Stimulated activated CD4-positive, alpha-beta T cell treated with anti-CD3 and anti-CD28 coated beads, TNF-alpha, amount 100 ng/mL, for 1 hour (primary cell): ENCODE results near the gene AIMP2.
"Not testable (repeated sequence)": the region's sequence is repeated elsewhere in the genome, so short reads cannot be mapped to it uniquely, and the experiment has no call there.

Experiments
- DNase-seq, 3 donors: peaks; one replicate each; pipeline ENCODE4 v3.0.0-alpha.2; 2020; ENCODE audit warnings: low read depth in 3 of 3, low spot score in 1 of 3

AIMP2 gene

DNA sequence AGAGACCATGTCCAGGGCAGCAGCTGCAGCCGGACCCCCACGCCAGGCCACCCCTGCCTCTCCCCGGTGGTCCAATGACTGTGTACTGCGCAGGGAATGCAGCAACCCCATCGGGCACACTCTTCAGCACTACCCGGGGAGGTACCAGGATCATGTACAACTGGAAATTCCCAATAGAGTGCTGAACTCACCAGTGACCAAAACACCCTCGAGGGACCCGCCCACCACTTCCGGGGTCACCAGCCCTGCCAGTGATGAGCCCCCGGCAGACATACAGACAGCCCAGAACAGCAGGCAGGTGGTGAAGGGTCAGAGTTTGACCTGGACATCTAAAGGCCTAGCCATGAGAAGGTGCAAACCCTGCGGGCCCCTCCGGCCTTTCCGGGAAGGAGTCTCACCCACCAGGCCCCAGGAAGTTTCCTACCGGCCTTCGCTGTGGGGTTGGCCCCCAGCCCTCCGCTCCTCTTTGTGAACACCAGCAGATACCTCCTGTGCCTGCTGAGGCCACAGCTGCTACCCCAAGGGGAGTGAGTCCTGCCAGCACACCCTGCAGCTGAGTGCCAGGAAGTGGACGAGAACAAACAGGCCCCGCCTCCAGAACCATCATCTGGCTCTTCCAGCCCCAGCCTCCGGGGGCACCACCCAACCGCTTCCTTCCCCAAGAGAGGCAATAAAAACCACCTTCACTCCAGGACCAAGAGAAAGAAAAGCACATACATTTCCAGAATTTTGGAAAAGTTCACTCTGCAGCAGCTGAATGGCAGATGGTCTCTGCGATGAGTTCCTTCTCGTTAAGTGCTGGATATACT, 17.1 kb downstream of the AIMP2 start:
- DNase-seq, result peak; percentile 21 to 30 (median 30)

DNA sequence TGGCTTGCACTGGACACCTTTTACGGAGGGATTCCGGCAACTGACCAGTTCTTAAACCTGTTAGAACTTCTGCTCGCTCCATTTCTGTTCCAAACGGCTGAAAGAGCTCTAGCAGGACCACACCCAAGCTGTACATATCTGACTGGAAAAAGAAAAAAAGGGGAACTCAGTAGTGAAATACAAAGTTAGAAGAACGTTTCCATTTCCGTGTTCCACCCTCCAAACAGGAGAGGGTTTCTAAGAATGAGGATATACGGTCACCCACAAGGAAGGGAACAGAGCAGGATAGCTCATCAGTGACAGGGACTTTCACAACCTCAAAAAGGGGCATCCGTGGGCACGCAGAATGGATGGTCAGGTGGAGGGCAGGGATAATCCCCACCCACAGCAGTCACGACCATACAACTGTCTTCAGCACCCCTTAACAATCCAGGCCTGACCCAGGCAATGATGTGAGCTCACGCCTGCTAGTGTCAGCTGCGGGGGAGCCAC, 17.8 kb downstream of the AIMP2 start:
- no peak for DNase-seq

DNA sequence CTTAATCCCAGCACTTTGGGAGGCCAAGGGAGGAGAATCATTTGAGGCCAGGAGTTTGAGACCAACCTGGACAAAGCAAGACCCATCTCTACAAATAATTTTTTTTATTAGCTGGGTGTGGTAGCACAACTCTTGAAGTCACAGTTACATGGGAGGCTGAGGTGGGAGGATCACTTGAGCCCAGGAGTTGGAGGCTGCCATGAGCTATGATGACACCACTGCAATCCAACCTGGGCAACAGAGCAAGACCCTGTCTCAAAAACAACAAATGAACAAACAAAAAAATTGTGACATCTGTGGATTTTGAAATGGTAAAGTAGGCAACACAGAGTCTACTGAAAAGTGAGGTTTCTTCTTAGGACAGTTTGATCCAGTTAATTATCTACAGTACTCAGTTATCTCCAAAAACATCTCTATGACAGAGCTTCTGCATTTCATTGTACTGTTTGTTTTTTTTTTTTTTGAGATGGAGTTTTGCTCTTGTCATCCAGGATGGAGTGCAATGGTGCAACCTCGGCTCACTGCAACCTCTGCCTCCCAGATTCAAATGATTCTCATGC, 18.8 kb downstream of the AIMP2 start:
- no peak for DNase-seq

DNA sequence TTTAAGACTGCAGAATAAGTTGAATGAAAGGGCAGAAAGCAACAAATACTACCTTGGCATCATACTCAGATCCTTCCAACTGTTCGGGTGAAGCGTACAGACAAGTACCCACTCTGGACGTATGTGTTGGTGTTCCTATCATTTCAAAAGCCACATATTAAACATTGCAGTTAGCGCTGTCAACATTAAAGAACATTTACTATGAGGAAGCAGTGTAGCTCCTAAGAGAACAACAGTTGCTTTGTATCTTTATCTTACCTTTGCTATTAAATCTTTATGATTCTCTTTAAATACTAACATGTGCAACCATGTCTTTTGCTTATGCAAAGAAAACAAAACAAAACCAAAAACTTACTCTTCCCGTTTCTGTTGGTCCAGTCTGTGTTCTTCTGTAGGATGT, 19.5 kb downstream of the AIMP2 start:
- DNase-seq, result no peak

DNA sequence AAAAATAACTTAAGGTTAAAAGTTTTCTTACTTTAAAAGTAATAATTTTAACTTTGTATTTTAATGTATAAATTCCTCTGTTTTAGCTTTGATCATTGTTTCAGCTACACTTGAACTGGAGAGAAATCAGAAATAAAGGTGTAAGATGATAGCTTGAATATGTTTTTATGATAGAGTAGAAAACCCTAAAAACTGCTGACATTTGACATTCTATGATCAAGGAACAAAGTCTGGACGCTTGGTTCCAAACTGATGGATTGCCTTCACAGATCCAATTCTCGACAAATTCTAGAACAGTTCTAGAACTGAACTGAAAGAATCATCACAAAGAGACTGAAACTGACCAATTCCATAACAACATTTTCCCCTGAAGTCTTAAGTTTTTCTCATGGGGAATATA, 21.9 kb downstream of the AIMP2 start, which contains the start of gene ANKRD61:
ANKRD61 (plus strand) TSS at position 389 of the 400 bp plus-strand sequence; CDS start at position 389, 0 bp downstream.
- DNase-seq, result no peak

DNA sequence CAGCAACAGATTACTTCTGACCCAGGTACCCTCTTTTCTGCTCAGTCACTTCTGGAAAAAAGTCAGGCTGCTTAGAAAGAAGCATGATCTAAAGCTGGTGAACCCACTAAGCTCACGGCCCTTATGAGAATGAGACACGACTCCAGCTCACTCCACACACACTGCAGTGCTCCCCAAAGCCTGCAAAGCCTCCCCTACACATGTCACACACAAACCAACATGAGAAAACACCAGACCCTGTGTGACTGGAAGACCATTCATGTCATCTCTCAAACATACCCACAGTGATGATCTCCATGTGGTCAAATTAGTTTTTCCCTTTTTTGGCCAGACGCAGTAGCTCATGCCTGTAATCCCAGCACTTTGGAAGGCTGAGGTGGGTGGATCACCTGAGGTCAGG, 22.5 kb downstream of the AIMP2 start:
- no peak for DNase-seq

DNA sequence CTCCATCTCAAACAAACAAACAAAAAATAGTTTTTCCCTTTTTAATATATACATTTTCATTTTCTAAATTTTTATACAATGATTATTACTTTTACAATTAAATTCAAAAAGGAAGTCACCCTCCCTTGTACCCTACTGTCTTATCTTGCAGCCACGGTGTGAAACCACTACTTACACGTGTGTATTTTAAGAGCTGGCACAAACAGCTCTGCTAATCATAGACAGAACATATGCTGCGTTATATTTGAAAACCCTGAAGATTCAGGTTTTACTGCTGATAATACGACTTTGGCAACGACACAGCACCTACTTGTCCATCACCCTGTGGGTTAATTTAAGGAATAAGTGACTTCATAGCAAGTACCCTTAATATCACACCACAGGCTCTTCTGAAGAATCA, 23.1 kb downstream of the AIMP2 start:
- DNase-seq, result no peak

DNA sequence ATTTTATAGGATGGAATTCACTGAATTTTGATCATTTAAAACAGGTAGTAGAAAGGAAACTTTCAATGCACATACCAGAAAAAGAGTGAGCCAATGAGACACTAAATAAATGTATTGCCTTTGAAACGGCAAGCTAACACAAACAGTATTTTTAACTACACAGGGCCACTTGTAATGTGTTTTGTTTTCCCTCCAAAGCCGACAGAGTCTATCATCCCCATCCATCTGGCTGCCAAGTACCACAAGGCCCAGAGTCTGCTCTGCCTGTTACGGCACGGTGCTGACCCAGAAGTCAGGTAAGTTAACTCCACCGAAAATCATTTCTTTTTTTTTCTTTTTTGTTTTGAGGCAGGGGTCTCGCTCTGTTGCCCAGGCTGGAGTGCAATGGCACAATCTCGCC, 23.6 kb downstream of the AIMP2 start:
- DNase-seq, result no peak

DNA sequence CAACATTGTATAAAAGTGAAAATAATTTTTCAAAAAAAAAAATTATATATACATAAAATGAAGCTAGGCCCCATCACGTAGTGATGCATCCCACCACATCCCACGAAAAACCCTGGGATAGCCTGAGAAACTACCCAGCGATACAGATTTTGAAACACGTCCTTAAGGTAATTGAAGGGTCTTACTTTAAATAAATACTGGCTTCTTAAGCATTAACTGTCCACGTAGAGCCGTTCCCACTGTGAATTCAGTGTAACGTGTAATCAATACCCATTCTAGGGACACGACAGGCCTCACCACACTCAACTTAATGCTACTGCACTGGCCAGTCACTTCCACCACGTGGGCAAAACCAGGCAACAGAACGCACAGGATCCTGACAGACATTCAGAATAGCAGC, 26.1 kb downstream of the AIMP2 start:
- no peak for DNase-seq

DNA sequence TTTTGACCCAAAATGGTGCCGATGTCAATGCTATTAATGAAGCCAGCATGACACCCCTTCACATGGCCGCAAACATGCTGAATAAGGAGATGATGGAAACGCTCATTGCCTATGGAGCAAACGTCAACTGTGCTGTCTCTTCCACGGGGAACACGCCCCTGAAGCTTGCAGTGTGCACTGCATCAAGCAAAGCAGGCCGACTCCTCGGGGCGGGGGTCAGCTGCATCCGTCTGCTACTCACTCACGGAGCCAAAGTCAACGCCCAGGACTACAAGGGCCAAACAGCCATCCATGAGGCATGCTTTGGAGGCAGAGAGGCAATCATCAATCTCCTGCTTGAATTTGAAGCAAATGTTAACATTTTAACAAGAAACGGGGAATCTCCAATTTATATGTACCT, 26.6 kb downstream of the AIMP2 start:
- DNase-seq, result no peak

DNA sequence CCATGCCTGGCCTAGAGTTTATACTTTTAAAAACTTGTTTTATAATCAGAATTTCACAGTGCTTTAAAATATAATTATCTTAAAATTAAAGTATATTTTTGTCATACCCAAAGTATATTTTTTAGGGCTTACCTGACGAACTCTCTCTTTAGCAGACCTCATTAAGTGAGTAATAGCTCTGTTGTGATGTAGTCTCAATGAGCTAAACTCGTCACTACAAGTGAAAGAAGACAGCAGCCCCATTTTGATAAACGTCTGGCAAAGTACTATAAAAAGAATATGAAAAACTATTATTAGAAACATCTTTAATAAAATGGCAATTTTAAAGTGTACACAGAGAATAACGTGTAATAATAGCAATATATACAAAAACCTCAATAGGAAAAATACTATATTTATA, 40.7 kb downstream of the AIMP2 start:
- no peak for DNase-seq

DNA sequence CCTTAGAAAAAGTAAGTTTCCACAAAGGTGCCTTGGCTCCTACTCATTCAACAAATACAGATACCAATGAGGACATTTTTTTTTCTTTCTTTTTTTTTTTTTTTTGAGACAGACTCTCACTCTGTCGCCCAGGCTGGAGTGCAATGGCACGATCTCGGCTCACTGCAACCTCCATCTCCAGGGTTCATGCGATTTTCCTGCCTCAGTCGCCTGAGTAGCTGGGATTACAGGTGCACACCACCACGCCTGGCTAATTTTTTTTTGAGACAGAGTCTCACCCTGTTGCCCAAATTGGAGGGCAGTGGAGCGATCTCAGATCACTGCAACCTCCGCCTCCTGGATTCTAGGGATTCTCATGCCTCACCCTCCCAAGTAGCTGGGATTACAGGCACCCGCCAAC, 42.1 kb downstream of the AIMP2 start:
- not testable (repeated sequence) for DNase-seq

DNA sequence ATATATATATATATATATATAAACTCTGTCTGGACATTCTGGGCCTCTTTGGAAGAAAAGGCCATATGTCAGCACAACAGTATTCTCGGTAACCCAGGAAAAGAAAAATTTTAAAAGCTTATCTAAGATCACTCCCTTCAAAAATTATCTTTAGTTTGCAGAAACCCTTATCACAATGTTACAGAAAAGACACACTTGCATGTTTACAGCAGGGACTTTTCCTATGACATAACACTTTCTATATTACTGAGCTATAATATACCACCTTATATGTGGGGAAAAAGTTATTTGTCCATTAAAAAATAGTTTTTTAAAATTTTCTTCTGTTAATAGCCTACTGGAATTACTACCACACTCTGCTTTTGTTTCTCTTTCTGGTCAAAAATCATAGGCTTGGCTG, 47.5 kb downstream of the AIMP2 start:
- DNase-seq, result no peak

DNA sequence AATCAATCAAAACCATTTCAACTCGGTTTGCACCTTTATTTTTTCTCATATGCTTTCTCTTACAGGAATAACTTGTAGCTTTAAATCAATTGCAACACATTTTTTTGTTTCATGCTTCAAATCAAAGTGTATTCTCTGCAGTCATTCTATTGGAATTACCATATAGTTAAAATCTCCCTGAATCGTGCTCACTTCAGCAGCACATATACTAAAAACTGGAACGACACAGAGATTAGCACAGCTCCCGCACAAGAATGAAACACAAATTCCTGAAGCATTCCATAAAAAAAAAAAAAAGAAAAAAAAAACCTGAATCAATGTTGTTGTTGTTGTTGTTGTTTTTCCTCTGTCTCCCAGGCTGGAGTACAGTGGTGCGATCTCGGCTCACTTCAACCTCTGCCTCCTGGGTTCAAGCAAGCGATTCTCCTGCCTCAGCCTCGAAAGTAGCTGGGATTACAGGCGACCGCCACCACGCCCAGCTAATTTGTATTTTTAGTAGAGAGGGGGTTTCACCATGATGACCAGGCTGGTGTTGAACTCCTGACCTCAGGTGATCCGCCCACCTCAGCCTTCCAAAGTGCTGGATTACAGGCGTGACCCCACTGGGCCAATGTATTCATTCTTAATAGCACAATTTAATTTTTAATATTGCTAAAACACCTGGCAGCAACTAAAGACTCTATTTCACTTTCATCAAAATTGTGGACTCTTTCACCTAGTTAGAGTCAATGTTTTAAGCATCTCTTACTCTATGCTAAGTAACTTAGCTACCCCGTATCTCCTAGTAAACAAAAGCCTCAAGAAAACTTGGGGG, 48.5 kb downstream of the AIMP2 start:
- no peak for DNase-seq

DNA sequence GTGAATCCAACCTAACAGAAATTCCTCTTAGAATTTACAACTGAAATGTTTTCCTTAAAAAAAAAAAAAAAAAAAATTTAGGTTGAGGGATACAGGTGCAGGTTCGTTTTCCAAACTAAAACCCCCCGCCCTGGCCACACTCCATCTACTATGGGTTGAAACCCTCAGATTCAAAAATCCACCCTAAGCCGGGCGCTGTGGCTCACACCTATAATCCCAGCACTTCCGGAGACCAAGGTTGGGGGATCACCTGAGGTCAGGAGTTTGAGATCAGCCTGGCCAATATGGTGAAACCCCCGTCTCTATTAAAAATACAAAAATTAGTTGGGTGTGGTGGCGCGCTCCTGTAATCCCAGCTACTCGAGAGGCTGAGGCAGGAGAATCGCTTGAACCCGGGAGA, 50.9 kb downstream of the AIMP2 start:
- DNase-seq, result not testable (repeated sequence)

DNA sequence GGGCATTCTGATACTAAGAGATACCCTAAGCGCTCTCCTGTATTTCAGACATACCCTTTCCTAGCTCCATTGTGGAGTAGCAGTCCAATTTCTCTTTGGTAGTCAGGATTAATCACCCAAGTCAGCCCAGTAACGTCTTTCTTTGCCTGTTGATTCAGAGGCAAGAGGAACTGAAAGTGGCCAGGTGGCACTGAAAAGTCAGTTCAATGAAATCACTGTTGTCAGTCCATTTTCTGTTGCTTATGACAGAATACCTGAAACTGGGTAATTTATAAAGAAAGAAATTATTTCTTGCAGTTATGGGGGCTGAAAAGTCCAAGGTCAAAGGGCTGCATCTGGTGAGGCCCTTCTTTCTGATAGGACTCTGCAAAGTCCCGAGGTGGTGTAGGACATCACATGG, 62.3 kb downstream of the AIMP2 start:
- DNase-seq, result no peak
